ENCODE results near the gene PSMD13.

PSMD13 gene

DNA sequence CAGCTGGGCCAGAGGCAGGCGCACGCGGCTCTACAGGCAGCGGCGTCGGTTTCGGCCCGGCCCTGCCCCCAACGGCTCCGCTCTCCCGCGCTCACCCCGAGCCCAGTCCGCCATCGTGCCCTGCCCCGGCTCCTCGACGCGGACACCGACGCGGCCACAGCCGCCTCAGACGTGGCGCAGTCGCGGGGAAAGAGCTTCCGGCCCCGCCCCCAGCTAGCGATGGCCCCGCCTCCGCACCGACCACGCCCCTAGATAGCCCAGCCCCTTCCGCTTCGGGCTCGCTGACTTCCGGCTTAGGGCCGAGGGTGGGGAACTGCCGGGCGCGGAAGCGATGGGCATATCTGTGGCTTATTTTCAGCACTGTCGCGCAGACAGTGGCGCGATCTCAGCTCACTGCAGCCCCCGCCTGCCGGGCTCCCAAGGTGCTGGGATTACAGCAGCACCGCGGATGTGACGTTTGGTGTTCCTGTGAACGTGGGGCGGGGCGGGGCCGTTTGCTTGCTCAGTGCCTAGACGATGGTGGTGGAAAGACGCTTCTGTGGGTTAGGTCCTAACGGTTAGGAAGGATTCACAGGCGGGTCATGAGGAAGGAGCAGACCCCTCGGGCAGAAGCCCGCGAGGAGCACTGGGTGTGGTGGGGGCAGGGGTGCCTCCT lies 29.4 kb upstream of the PSMD13 start, which contains the start of the genes BET1L and RIC8A:
BET1L (minus strand) TSS at position 192 of the 655 bp plus-strand sequence; CDS start at position 114, 78 bp downstream.
RIC8A (plus strand) TSS at position 501 of the 655 bp plus-strand sequence. CDS start 1,147 bp downstream, outside the sequence.
- TF ChIP-seq CTCF (IDR thresholded peaks at IDR 0.05) (no peak), ZFX (IDR thresholded peaks at IDR 0.05; ENCODE audit: borderline replicate concordance) (no peak)
- peak within 1 kb of the TSS; percentile 99 for H3K27ac ChIP-seq

DNA sequence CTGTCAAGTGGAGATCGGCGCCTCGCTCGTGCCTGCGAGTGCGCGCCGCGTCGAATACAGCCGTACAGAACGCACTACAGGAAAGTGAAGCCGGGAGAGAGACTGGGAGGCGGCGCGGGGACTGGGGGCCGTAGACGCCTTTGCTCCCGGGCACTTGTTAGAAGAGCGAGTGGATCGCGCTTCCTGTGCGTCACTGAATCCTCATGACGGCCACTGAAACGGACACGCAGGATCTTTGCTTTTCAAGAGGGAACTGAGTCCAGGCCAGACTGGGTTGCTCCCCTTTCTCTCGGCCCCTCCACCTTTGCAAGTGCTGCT lies 29.0 kb upstream of the PSMD13 start:
- H3K27ac ChIP-seq, result peak overlapping the region; percentile 99
- TF ChIP-seq ZFX (IDR thresholded peaks at IDR 0.05; ENCODE audit: borderline replicate concordance), result no peak
- TF ChIP-seq CTCF (IDR thresholded peaks at IDR 0.05), result no peak

- peak overlapping the region; percentile 99 for H3K27ac ChIP-seq
- TF ChIP-seq ZFX (IDR thresholded peaks at IDR 0.05; ENCODE audit: borderline replicate concordance) (no peak), CTCF (IDR thresholded peaks at IDR 0.05) (no peak)
These were observed 28.4 kb upstream of the PSMD13 start for GRCh38 chr11:208181-208916.

DNA sequence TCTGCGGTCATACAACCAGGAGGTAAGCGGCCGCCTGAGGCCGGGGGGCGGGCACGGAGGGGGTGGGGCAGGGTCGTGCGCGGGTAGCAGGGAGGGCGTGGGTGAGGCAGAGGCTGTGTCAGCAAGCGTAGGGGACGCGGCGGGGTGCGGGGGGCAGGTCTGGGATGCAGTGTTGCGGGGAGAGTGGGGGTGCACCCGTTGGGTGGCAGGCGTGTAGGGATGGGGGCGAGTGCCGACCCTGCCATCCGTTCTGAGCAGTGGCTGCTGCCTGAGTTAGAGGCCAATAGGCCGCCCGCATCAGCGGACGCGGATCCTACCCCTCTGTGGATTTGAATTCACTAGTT lies 27.9 kb upstream of the PSMD13 start:
- H3K27ac ChIP-seq, result peak overlapping the region; percentile 99
- TF ChIP-seq ZFX (IDR thresholded peaks at IDR 0.05; ENCODE audit: borderline replicate concordance) (no peak), CTCF (IDR thresholded peaks at IDR 0.05) (no peak)

- H3K27ac ChIP-seq, result peak overlapping the region; percentile 99
- TF ChIP-seq ZFX (IDR thresholded peaks at IDR 0.05; ENCODE audit: borderline replicate concordance), result no peak
- TF ChIP-seq CTCF (IDR thresholded peaks at IDR 0.05), result no peak
These were observed 27.3 kb upstream of the PSMD13 start for GRCh38 chr11:209275-210121.

DNA sequence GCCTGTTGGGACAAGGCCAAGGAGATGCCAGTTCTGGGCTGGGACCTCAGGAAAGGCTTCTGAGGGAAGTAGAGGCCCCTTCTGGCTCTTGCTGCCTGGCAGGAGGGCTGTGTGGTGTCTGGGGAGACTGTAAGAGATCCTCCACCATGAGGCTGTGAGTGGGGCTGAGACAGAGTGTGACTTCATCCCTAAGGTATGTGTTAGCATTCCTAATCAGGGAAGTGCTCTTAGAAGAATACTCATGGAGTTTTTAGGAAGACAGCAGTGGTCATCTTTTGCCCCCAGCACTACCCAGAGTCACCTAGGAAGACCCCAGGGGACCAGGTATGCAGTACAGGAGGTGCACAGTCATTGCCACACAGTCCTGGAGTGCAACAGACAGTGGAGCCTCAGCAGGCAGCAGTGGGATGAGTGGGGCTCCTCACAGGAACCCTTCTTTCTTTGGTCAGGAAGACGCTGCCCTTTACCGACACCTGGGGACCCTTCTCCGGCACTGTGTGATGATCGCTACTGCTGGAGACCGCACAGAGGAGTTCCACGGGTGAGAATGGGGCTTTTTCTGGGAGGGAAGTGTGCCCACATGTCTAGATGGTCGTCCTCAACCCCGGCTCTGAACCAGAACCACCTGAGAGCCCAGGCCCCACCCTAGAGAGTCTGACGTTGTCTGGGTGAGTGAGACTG lies 26.5 kb upstream of the PSMD13 start:
- peak overlapping the region; percentile 99 for H3K27ac ChIP-seq
- no peak for TF ChIP-seq CTCF (IDR thresholded peaks at IDR 0.05)
- no peak for TF ChIP-seq ZFX (IDR thresholded peaks at IDR 0.05; ENCODE audit: borderline replicate concordance)
